Activated CD4-positive, alpha-beta T cell treated with anti-CD3 and anti-CD28 coated beads, Interleukin-2, Interleukin-6, amounts not matched to agents 100 ng/mL and 50 ng/mL, durations not matched to agents 16 hours and 8 hours (primary cell): ENCODE measurements around the gene FAM162A.

Experiments used
- DNase-seq: peaks from one replicate; pipeline ENCODE4 v3.0.0-alpha.2; 2020

The FAM162A gene

DNA sequence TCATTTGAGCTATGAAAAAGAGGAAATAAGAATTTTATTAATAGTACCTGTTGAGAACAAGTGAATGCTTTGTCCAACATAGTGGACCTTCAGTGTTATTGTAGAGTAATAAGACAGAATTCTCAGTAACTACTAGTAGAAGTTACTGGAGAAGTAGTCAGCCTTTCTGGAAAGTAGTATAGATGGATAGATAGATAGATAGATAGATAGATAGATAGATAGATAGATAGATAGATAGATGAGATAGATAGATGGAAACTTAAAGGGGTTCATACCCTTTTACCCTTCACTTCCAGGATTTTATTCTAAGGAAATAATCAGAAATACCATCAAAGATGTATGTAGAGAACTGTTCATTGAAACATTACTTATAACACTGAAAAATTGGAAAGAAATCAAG is 5.2 kb downstream of the FAM162A start:
- no peak for DNase-seq

GRCh38 chr3:122389892-122390291 is 5.9 kb downstream of the FAM162A start:
- no peak for DNase-seq

DNA sequence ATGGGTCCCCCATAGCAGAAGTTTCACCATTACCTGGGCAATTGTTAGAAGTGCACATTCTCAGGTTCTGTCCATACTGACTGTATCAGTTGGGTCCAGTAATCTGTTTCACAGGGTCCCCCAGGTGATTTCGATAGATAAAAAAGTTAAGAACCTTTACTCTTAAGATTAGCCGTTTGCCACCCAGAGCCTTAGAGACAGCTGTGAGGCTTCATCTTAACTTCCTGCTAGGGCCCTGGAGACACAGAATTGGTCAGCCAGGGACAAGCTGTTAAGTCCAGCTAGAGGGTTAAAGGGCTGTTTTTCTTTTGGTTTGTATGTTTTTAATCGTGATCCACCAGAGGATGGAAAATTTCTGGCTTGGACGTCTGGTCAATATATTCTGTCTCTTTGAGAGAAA is 6.7 kb downstream of the FAM162A start:
- no peak for DNase-seq

GRCh38 chr3:122391681-122392446 is 7.9 kb downstream of the FAM162A start:
- no peak for DNase-seq

- DNase-seq, result peak; percentile 58
Observed at GRCh38 chr3:122392868-122393844, 9.2 kb downstream of the FAM162A start.

GRCh38 chr3:122394173-122394572 is 10.2 kb downstream of the FAM162A start:
- no peak for DNase-seq

DNA sequence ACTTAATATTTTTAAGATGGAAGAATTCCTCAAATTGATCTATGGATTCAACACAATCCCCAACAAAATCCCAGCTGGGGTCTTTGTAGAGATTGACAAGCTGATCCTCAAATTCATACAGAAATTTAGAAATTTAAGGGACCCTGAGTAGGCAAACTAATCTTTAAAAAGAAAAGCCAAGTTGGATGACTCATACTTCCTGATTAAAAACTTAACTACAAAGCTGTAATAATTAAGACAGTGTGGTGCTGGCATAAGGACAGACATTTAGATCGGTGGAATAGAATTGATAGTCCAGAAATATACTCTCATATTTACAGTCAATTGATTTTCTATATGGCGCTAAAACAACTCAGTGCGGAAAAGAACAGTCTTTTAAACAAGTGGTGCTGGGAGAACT is 11.6 kb downstream of the FAM162A start:
- no peak for DNase-seq

GRCh38 chr3:122396511-122396910 is 12.5 kb downstream of the FAM162A start:
- DNase-seq, result no peak

GRCh38 chr3:122397201-122397600 is 13.2 kb downstream of the FAM162A start:
- DNase-seq, result no peak

DNA sequence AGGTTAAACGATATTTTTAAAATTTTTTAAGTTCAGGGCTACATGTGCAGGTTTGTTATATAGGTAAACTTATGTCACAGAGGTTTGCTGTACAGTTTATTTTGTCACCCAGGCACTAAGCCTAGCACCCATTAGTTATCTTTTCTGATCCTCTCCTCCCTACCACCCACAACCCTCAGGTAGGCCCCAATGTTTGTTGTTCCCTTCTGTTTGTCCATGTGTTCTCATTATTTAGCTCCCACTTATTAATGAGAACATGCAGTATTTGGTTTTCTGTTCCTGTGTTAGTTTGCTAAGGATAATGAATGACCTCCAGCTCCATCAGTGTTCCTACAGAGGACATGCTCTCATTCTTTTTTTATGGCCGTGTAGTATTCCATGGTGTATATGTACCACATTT is 14.9 kb downstream of the FAM162A start:
- no peak for DNase-seq

DNA sequence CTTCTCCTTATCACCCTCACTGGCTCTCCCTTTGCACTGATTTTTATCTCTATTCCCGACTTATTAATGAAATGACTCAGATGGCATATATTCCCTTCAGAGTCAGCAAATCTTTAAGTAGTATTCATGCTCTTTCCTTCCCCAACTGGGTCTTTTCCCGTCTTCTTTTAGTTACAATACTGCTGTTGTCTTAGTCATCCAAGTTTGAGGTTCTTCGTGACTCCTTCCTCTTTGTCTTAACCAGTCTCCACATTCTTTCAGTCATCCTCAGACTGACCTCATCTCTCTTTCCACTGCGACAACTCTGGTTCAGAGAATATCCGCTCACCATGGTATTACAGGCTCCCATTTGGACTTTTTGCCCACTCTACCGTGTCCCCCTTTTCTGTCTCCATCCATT is 19.5 kb downstream of the FAM162A start:
- no peak for DNase-seq

DNA sequence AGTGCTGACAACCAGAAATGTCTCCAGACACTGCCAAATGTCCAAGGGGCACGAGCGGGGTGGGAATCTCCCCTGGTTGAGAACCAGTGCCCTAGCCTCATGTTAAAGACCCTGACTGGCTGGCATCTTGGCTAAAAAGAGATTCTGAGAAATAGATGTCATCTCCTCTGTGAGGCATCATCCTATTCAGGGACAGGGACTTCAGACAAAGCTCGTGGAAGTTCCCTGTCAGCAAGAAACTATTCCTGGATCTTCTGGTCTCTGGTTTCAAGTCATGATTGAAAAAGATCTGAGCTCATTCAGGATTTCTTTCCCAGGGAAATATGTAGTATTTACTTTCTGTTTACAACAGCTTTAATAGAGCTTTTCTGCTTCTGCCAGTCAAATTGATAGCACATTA is 21.0 kb downstream of the FAM162A start:
- DNase-seq, result no peak

- DNase-seq, result no peak
Observed at GRCh38 chr3:122406198-122406597, 22.2 kb downstream of the FAM162A start.

DNA sequence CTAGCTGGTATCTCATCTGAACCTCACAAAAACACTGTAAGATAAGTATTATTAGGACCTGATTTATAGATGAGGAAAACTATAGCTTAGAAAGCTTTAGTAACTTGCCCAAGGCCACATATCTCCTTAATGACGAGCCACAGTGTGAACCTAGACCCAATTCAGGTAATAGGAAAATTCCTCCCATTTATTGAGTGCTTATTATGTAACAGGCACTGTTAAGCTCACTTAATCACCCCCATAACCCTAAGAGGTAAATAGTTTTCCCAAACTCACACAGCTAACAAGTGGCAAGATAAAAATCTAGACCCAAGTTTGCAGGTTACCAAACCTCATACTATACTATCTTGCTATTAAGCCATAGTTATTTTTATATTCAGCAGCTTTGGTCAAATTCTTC is 24.0 kb downstream of the FAM162A start:
- DNase-seq, result no peak

GRCh38 chr3:122409446-122409845 is 25.5 kb downstream of the FAM162A start:
- DNase-seq, result no peak

DNA sequence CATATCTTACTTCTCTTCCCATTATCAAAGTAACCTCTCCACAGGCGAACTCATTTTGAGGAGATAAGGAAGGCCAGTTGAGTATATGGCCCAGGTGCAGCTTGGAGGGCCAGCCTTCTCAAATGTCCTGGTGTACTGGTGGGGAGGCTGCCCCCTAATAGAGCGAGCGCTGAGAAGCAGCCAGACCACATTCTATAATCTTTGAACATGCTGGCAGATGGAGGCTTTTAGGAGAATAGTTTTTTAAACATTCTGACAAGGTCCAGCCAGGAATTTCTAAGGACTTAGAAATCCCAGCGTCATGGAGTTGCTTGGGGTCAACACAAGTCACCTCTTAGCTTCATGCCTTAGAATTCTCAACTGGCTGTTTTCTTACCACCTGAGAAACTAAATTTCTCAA is 26.1 kb downstream of the FAM162A start:
- DNase-seq, result no peak

- DNase-seq, result no peak
Observed at GRCh38 chr3:122410639-122411038, 26.7 kb downstream of the FAM162A start.

DNA sequence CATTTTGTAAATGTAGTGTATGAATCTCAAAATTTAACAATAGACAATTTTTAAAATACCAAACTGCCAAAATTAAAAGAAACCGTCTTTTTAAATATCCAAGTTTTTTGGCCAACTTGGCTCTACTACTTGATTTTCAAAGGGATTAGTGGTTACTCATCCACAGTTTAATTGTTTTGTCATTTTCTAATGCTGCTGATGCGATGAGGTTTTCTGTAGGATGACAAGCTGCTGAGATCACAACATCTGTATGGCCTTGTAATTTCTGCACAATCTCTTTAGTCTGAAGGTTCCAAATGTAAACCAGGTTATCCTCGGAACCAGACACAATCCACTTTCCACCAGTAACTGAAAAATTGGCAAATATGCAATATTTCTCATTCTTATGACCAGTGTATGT is 30.4 kb downstream of the FAM162A start:
- no peak for DNase-seq

GRCh38 chr3:122415104-122415744 is 31.2 kb downstream of the FAM162A start:
- DNase-seq, result peak; percentile 68

DNA sequence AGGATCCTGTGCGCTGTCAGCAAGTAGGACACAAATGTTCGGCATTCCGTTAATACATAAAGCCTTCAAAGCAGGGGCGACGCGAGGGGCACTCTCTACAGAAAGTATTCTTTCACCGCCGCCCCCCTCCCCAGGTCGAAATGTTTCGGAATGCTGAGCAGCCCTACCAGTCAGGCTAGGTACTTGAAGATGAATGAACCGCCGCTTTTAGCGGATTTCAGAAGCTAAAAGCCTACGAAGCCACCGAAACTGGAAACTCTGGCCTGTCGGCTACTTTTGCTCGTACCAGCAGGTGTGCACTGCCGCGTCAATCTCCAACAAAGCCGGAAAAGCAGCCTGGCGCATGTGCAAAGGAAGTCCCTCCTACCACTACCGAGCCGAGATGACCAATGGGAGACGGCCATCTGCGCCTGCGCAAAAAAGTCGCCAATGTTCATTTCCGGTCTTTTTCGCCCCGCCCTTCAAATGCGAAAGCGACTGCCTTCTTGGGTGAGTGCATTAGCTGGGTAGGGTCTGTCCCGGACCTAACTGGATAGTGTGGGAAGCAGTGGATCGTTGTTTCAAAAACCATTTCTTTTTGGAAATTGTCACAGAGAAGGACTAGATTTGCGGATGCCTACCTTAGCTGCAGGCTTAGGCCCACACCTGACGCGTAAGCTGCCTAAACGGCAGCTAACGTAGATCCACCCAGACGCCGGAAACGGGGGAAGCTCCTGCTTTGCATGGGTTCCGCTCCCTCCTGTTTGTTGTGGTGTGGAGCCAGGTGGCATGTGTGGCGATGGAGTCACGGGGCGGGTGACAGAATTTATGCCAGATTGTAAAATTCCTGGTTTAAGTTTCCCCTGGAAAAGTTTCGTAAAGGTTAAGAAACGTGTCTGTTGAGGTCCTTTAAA is 32.0 kb downstream of the FAM162A start, which contains the start of gene WDR5B:
Gene WDR5B (minus strand): TSS at position 301 of the 893 bp plus-strand sequence. CDS start 534 bp downstream, outside the sequence.
- DNase-seq, result peak; percentile 98

GRCh38 chr3:122416966-122417365 is 33.0 kb downstream of the FAM162A start:
- DNase-seq, result no peak

DNA sequence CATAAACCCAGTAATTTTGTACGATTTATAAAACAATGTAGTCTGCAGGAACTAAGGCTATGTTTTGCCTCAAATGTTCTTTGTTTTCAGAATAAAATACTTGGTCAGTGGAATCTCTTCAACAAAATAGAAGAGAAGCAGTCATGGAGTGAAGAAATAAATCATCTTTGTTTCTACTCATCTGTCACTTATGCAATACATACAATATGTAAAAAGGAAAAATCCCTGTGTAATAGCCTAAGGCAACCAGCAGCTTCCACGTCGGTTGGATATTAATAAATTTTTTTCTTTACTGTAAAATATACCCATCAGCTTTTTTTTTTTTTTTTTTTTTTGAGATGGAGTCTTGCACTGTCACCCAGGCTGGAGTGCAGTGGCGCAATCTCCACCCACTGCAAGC is 37.1 kb downstream of the FAM162A start:
- no peak for DNase-seq
